ENCODE data around the gene CERS4.

DNA sequence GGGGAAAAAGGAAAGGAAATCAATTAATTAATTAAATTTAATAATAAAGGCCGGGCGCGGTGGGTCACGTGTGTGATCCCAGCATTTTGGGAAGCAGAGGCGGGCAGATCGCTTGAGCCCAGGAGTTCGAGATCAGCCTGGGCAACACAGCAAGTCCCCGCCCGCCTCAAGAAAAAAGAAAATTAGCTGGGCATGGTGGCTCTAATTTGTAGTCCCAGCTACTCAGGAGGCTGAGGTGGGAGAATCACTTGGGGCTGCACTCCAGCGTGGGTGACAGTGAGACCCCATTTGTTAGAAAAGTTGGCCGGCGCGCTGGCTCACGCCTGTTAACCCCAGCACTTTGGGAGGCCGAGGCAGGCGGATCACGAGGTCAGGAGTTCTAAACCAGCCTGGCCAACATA, 99.7 kb downstream of the CERS4 start:
- TF ChIP-seq SMC3 (conservative IDR thresholded peaks at IDR 0.05; ENCODE audit: poor library complexity) (no peak), TAF1 (IDR thresholded peaks at IDR 0.05; ENCODE audit: low read depth) (no peak), MXI1 (conservative IDR thresholded peaks at IDR 0.05; ENCODE audit: poor library complexity, severe bottlenecking) (no peak), EZH2 (IDR thresholded peaks at IDR 0.05; ENCODE audit: borderline replicate concordance, insufficient read depth, low read length, poor library complexity, severe bottlenecking) (no peak), POLR2AphosphoS5 (IDR thresholded peaks at IDR 0.05) (no peak), RAD21 (conservative IDR thresholded peaks at IDR 0.05) (no peak), EP300 (conservative IDR thresholded peaks at IDR 0.05; ENCODE audit: poor library complexity, severe bottlenecking) (no peak)
- TF ChIP-seq, protein P1, sequence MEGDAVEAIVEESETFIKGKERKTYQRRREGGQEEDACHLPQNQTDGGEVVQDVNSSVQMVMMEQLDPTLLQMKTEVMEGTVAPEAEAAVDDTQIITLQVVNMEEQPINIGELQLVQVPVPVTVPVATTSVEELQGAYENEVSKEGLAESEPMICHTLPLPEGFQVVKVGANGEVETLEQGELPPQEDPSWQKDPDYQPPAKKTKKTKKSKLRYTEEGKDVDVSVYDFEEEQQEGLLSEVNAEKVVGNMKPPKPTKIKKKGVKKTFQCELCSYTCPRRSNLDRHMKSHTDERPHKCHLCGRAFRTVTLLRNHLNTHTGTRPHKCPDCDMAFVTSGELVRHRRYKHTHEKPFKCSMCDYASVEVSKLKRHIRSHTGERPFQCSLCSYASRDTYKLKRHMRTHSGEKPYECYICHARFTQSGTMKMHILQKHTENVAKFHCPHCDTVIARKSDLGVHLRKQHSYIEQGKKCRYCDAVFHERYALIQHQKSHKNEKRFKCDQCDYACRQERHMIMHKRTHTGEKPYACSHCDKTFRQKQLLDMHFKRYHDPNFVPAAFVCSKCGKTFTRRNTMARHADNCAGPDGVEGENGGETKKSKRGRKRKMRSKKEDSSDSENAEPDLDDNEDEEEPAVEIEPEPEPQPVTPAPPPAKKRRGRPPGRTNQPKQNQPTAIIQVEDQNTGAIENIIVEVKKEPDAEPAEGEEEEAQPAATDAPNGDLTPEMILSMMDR (IDR thresholded peaks at IDR 0.05; ENCODE audit: poor library complexity, severe bottlenecking): no peak
- TF ChIP-seq, protein P2, sequence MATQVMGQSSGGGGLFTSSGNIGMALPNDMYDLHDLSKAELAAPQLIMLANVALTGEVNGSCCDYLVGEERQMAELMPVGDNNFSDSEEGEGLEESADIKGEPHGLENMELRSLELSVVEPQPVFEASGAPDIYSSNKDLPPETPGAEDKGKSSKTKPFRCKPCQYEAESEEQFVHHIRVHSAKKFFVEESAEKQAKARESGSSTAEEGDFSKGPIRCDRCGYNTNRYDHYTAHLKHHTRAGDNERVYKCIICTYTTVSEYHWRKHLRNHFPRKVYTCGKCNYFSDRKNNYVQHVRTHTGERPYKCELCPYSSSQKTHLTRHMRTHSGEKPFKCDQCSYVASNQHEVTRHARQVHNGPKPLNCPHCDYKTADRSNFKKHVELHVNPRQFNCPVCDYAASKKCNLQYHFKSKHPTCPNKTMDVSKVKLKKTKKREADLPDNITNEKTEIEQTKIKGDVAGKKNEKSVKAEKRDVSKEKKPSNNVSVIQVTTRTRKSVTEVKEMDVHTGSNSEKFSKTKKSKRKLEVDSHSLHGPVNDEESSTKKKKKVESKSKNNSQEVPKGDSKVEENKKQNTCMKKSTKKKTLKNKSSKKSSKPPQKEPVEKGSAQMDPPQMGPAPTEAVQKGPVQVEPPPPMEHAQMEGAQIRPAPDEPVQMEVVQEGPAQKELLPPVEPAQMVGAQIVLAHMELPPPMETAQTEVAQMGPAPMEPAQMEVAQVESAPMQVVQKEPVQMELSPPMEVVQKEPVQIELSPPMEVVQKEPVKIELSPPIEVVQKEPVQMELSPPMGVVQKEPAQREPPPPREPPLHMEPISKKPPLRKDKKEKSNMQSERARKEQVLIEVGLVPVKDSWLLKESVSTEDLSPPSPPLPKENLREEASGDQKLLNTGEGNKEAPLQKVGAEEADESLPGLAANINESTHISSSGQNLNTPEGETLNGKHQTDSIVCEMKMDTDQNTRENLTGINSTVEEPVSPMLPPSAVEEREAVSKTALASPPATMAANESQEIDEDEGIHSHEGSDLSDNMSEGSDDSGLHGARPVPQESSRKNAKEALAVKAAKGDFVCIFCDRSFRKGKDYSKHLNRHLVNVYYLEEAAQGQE (IDR thresholded peaks at IDR 0.05; ENCODE audit: borderline replicate concordance): no peak

All from neural cell (in vitro differentiated cells).